ENCODE results near the gene RNF44. TPM values are rescaled to one million over a fixed set of nuclear protein-coding genes. Genes with fewer than 3 reads are reported as not detected.

Gene RNF44
- total and polyA plus RNA-seq, 7 donors = 7.6 to 64.0 (median 15.0) TPM

DNA sequence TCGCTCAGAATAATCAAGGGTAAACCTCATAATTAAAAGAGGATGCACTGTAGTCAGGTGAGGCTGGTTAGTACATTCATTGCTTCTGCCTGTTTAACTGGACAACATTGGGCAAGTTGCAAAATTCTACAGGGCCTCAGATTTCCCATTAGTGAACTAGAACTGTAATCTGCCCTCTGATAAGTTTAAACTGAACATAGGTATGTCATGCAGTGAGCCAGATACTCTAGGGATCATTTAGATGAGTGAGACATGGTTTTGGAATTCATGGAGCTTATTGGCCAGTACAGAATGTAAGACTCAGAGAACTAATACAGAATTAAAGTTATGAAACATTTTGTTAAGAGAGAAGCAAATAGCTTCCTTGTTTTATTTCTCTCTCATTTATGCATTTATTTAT lies 35.9 kb downstream of the RNF44 start:
- Histone ChIP-seq H3K9me3 (no peaks in the 10 kb centered on the region), H3K27ac (no peak overlapping the region), H3K4me3 (no peak overlapping the region), H3K4me1 (no peaks in the 10 kb centered on the region), H3K36me3 (peaks cover 36 to 98% (median 47%) of the 10 kb centered on the region in 4 donors), H3K27me3 (no peaks in the 10 kb centered on the region)
- intact Hi-C loops (cut with DNase I) = no loop called here
- no peak for TF ChIP-seq EP300 (IDR thresholded peaks at IDR 0.05)
- no peak for TF ChIP-seq POLR2AphosphoS5 (IDR thresholded peaks at IDR 0.05)
- TF ChIP-seq, protein P1, sequence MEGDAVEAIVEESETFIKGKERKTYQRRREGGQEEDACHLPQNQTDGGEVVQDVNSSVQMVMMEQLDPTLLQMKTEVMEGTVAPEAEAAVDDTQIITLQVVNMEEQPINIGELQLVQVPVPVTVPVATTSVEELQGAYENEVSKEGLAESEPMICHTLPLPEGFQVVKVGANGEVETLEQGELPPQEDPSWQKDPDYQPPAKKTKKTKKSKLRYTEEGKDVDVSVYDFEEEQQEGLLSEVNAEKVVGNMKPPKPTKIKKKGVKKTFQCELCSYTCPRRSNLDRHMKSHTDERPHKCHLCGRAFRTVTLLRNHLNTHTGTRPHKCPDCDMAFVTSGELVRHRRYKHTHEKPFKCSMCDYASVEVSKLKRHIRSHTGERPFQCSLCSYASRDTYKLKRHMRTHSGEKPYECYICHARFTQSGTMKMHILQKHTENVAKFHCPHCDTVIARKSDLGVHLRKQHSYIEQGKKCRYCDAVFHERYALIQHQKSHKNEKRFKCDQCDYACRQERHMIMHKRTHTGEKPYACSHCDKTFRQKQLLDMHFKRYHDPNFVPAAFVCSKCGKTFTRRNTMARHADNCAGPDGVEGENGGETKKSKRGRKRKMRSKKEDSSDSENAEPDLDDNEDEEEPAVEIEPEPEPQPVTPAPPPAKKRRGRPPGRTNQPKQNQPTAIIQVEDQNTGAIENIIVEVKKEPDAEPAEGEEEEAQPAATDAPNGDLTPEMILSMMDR (IDR thresholded peaks at IDR 0.05) = no peak
- TF ChIP-seq POLR2A (IDR thresholded peaks at IDR 0.05) = no peak
- DNase-seq = no peak
- 97 to 99% methylated on average over 1 of the region's 1 CpG for WGBS, 2 donors

- Histone ChIP-seq H3K9me3 (no peaks in the 10 kb centered on the region), H3K27me3 (no peaks in the 10 kb centered on the region), H3K27ac (no peak overlapping the region), H3K36me3 (peaks cover 44 to 99% (median 52%) of the 10 kb centered on the region in 4 donors), H3K4me3 (no peak overlapping the region), H3K4me1 (no peaks in the 10 kb centered on the region)
- no peak for DNase-seq
- intact Hi-C loops (cut with DNase I) = no loop called here
- no peak for TF ChIP-seq POLR2A (IDR thresholded peaks at IDR 0.05)
- TF ChIP-seq EP300 (IDR thresholded peaks at IDR 0.05) = no peak
- TF ChIP-seq POLR2AphosphoS5 (IDR thresholded peaks at IDR 0.05) = no peak
- TF ChIP-seq, protein P1 (IDR thresholded peaks at IDR 0.05) = no peak
- WGBS, 2 donors = 97 to 99% methylated on average over 3 of the region's 3 CpGs
Measured at GRCh38 chr5:176500511-176500910, 36.7 kb downstream of the RNF44 start.

DNA sequence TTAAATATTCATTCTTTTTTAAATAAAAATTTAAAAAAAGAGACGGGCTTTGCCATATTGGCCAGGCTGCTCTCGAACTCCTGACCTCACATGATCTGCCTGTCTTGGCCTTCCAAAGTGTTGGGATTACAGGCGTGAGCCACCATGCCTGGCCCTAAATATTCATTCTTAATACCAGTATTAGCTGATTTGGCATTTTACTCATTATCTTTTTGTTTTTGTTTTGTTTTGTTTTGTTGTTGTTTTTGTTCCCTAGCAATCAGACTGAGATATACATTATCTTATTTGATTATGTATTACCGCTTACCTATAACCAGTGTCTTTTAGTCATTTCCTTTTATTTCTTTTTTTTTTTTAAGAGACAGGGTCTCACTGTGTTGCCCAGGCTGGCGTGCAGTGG lies 37.9 kb downstream of the RNF44 start:
- no peak for DNase-seq
- H3K27ac ChIP-seq = no peak overlapping the region
- H3K36me3 ChIP-seq = peaks cover 51 to 100% (median 61%) of the 10 kb centered on the region in 4 donors
- no peak overlapping the region for H3K4me3 ChIP-seq
- no peaks in the 10 kb centered on the region for H3K27me3 ChIP-seq
- TF ChIP-seq, protein P1 (IDR thresholded peaks at IDR 0.05) = no peak
- TF ChIP-seq EP300 (IDR thresholded peaks at IDR 0.05) (no peak), POLR2A (IDR thresholded peaks at IDR 0.05) (no peak)
- H3K4me1 ChIP-seq = no peaks in the 10 kb centered on the region
- no peaks in the 10 kb centered on the region for H3K9me3 ChIP-seq
- 94 to 97% methylated on average over 5 of the region's 5 CpGs for WGBS, 2 donors
- intact Hi-C loops (cut with DNase I) = no loop called here

- no peak for TF ChIP-seq EP300 (IDR thresholded peaks at IDR 0.05)
- TF ChIP-seq POLR2A (IDR thresholded peaks at IDR 0.05) = no peak
- TF ChIP-seq, protein P1 (IDR thresholded peaks at IDR 0.05) = no peak
- no peak for TF ChIP-seq POLR2AphosphoS5 (IDR thresholded peaks at IDR 0.05)
- no peak for DNase-seq
- H3K4me3 ChIP-seq = no peak overlapping the region
- H3K27ac ChIP-seq = no peak overlapping the region
- H3K36me3 ChIP-seq = peaks cover 61 to 100% (median 75%) of the 10 kb centered on the region in 4 donors
- H3K27me3 ChIP-seq = no peaks in the 10 kb centered on the region
- 92 to 95% methylated on average over 9 of the region's 9 CpGs for WGBS, 2 donors
- intact Hi-C loops (cut with DNase I) = no loop called here
- no peaks in the 10 kb centered on the region for H3K9me3 ChIP-seq
- H3K4me1 ChIP-seq = no peaks in the 10 kb centered on the region
Measured at GRCh38 chr5:176497852-176498251, 39.4 kb downstream of the RNF44 start.

GRCh38 chr5:176492431-176492830 lies 44.8 kb downstream of the RNF44 start:
- DNase-seq = no peak
- Histone ChIP-seq H3K27ac (no peak overlapping the region), H3K27me3 (no peaks in the 10 kb centered on the region), H3K9me3 (no peaks in the 10 kb centered on the region), H3K4me1 (peaks cover 0 to 18% (median 10%) of the 10 kb centered on the region in 4 donors), H3K4me3 (no peak overlapping the region), H3K36me3 (peaks cover 41 to 91% (median 51%) of the 10 kb centered on the region in 4 donors)
- no peak for TF ChIP-seq EP300 (IDR thresholded peaks at IDR 0.05)
- no peak for TF ChIP-seq POLR2AphosphoS5 (IDR thresholded peaks at IDR 0.05)
- TF ChIP-seq, protein P1 (IDR thresholded peaks at IDR 0.05) = no peak
- TF ChIP-seq POLR2A (IDR thresholded peaks at IDR 0.05) = no peak
- WGBS, 2 donors = 61 to 81% methylated on average over 3 of the region's 3 CpGs
- intact Hi-C loops (cut with DNase I) = no loop called here

All from sigmoid colon (tissue), 7 donors.